WERI-Rb-1 (cell line): ENCODE results near the gene KCNIP1.

Source experiments
- DNase-seq: peaks from one replicate; pipeline ENCODE4 v3.0.0-alpha.2; 2020
- H3K27ac ChIP-seq: fragments of 250-450 bp; sonication (Bioruptor Pico); 2 replicates; pipeline ENCODE4 v1.5.1; 2020; ENCODE audit warnings: mild to moderate bottlenecking, moderate library complexity
- H3K27me3 ChIP-seq: fragments of 250-450 bp; sonication (Bioruptor Pico); 2 replicates; pipeline ENCODE4 v1.5.1; 2021; ENCODE audit warnings: mild to moderate bottlenecking, low read depth, moderate library complexity; ENCODE audit not compliant: insufficient read depth, severe bottlenecking
- H3K36me3 ChIP-seq: fragments of 250-450 bp; sonication (Bioruptor Pico); 2 replicates; pipeline ENCODE4 v1.5.1; 2020; ENCODE audit warnings: mild to moderate bottlenecking, moderate library complexity
- H3K4me3 ChIP-seq: 2 replicates; pipeline ENCODE4 v1.5.1; 2011; ENCODE audit warnings: low read depth, mild to moderate bottlenecking, control low read depth, low read length
- H3K9me3 ChIP-seq: fragments of 250-450 bp; sonication (Bioruptor Pico); 2 replicates; pipeline ENCODE4 v1.5.1; 2021; ENCODE audit warnings: mild to moderate bottlenecking, moderate library complexity; ENCODE audit not compliant: severe bottlenecking
- CTCF ChIP-seq: IDR thresholded peaks from 2 replicates; pipeline ENCODE4 v1.5.1; 2011; ENCODE audit warnings: low read depth, mild to moderate bottlenecking, control low read depth, inconsistent platforms, low read length

KCNIP1 gene

GRCh38 chr5:170781946-170782345, 278.1 kb downstream of the KCNIP1 start:
- no peak overlapping the region for H3K4me3 ChIP-seq
- no peak overlapping the region for H3K27ac ChIP-seq
- DNase-seq = no peak
- no peak for TF ChIP-seq CTCF
- H3K36me3 ChIP-seq = no peaks in the 10 kb centered on the region
- H3K27me3 ChIP-seq = peaks cover 30% of the 10 kb centered on the region
- no peaks in the 10 kb centered on the region for H3K9me3 ChIP-seq

- no peak overlapping the region for H3K4me3 ChIP-seq
- no peaks in the 10 kb centered on the region for H3K36me3 ChIP-seq
- H3K9me3 ChIP-seq = no peaks in the 10 kb centered on the region
- H3K27me3 ChIP-seq = peaks cover 30% of the 10 kb centered on the region
- DNase-seq = no peak
- no peak overlapping the region for H3K27ac ChIP-seq
- no peak for TF ChIP-seq CTCF
Observed at GRCh38 chr5:170782438-170782837, 278.6 kb downstream of the KCNIP1 start.

DNA sequence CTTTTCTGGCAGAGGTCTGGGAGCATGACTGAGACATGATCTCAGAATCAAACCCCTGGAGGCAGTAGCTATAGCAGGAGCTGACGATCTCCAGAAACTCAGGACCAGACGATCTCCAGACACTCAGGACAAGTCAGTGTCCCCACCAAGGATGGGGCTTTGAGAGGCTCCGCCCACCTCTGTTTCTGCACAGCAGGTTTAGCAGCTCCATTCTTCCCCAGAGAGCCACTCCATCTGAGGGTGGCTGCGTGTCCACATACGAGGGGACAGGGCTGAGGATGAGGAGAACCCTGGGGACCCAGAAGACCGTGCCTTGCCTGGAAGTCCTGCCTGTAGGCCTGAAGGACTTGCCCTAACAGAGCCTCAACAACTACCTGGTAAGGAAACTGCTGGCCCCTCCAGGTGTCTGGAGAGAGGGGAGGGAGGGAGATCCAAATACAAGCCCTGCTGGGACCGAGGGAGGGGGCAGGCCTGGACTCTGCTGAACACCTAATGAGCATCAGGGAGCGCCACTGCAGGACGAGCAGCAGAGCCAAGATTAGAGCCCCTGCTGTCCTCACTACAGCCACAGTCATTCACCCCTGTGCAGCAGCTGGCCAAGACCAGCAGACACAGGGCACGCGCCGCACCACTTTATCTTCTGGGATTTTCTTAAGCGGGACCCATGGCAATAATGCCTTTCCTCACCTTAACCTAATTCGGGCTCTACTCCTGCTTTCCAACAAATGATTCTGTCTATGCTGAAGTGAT, 279.9 kb downstream of the KCNIP1 start, which contains the start of gene GABRP:
GABRP (plus strand) TSS at position 228 of the 750 bp plus-strand sequence. CDS start 4,891 bp downstream, outside the sequence.
- Histone ChIP-seq H3K27me3 (peaks cover 23% of the 10 kb centered on the region), H3K36me3 (no peaks in the 10 kb centered on the region), H3K4me3 (no peak within 1 kb of the TSS), H3K9me3 (no peaks in the 10 kb centered on the region), H3K27ac (no peak within 1 kb of the TSS)
- DNase-seq = no peak
- TF ChIP-seq CTCF = no peak

DNA sequence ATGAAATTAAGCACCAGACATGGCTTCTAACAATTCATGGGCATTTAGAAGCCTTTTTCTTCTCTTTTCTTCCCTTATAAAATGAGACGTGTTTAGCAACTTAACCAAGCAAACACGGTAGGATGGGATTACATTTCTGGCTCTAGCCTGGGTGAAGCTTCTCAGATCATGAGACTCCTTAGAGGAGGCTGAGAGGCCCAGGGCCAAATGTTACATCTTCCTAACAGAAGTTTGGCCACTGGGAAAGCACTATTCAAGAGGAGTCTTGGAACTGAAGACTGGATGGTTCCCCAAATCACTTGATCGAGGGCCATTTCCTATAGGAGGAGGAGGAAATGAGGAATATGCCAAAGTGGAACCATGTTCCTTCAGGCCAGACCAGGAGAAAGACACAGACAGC, 281.6 kb downstream of the KCNIP1 start:
- Histone ChIP-seq H3K27me3 (peaks cover 24% of the 10 kb centered on the region), H3K36me3 (no peaks in the 10 kb centered on the region), H3K27ac (no peak overlapping the region), H3K4me3 (no peak overlapping the region), H3K9me3 (no peaks in the 10 kb centered on the region)
- TF ChIP-seq CTCF = no peak
- no peak for DNase-seq
